Iris pigment epithelial cell (primary cell): ENCODE results near the gene INHBB.

Experiments
- DNase-seq: peaks from one replicate; pipeline ENCODE4 v3.0.0-alpha.2; 2011; ENCODE audit warnings: low read depth

The INHBB gene

GRCh38 chr2:120398051-120398995, 52.4 kb downstream of the INHBB start:
- DNase-seq: peak; percentile 50

GRCh38 chr2:120398996-120399888, 53.3 kb downstream of the INHBB start:
- no peak for DNase-seq

- no peak for DNase-seq
These were observed 53.9 kb downstream of the INHBB start for GRCh38 chr2:120399889-120400240.

- DNase-seq: no peak
These were observed 54.6 kb downstream of the INHBB start for GRCh38 chr2:120400551-120400950.
